ENCODE results near the gene KRT79.
"Not testable (repeated sequence)": the region's sequence is repeated elsewhere in the genome, so short reads cannot be mapped to it uniquely, and the experiment has no call there.

Gene KRT79

DNA sequence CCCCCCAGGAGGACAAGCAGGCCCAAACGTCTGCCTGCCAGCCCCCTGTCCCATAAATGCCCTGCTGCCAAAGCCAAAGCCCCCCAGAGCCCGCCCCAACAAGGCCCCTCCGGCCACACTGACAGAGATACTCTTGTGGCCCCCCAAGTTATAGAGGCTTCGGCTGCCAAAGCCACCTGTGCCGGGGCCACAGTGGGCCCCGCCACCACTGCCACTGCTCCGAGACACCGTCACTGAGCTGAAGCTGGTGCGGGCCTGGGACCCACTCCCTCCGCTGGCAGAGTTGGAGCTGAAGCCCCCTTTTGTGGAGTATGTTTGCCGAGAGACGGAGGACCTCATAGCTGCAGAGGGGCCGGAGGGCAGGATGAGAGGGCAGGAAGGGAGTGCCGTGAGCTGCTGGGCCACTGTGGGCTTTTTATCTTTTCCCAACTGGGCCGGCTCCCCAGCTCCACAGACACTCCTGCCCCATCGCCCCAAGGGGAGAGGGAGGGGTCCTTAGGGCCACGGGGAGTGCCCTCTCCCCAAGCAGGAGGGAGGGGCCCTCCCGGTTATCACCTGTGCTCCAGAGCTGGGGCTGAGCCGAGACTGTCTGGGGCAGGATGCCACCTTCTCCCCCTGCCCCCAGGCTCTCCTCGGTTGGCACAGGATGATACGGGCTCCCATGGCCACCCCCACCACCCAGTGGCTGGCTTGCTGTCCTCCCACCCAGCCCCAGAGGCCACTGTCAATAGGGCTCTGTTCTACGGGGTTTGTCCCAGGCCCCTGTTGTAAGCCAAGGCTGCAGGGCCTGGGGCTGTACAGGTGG is at the start of gene KRT79:
Gene KRT79 (minus strand): TSS at position 390 of the 805 bp plus-strand sequence. CDS start 51 bp downstream, at position 339.
- DNase-seq, result no peak

DNA sequence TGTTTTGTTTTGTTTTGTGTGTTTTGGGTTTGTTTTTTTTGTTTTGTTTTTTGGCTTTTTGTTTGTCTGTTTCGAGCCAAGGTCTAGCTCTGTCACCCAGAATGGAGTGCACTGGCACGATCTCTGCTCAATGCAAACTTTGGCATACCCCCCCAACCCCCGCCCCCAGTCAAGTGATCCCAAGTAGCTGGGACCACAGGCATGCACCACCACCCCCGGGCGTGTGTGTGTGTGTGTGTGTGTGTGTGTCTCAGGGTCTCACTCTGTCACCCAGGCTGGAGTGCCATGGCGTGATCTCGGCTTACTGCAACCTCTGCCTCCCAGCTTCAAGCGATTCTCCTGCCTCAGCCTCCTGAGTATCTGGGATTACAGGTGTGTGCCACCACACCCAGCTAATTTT is 46.4 kb upstream of the KRT79 start:
- DNase-seq, result not testable (repeated sequence)

DNA sequence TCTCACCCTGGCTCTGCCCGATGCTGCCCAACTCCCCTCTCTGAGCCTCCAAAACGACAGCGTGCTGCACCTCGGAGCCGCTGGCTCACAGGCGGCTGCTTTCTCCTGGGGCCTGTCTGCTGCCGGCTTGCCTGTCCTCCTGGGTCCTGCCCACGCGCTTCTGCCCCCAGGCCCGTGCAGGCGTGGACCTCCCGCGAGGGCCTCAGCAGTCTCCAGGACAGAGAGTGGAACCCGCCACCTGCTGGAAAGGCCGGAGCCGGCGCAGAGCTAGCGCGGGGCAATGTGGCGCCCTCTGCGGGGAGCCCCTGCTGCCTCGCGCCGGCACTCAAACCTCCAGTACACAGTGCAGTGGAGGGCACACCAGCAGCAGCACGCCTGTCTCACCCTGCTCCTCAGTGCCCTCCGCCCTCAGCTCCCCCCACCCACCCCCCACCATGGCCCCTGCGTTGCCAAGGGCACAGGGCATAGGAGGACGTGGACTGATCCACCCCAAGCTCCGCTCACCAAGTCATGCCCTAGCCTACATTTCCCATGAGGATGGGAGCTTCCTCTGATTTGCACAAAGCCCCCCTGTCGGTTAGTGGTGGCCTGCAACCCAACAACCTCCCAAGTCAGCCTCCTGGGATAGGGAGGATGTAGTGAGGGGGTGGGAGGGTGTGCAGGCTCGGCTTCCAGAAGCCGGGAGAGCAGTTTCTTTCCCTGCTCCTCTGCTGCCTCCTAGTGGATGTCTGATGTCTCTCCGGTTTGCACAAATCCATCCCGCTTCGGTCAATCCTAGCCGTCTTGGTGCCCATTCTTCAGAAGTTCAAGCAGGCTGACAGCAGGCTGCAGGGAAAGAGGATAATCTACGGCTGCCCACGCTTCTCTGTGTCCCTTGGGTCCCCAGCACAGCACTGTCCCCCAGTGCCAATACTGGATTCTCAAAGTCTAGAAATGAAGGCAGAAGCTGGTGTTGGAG is 45.6 kb upstream of the KRT79 start:
- DNase-seq, result peak; percentile 85

DNA sequence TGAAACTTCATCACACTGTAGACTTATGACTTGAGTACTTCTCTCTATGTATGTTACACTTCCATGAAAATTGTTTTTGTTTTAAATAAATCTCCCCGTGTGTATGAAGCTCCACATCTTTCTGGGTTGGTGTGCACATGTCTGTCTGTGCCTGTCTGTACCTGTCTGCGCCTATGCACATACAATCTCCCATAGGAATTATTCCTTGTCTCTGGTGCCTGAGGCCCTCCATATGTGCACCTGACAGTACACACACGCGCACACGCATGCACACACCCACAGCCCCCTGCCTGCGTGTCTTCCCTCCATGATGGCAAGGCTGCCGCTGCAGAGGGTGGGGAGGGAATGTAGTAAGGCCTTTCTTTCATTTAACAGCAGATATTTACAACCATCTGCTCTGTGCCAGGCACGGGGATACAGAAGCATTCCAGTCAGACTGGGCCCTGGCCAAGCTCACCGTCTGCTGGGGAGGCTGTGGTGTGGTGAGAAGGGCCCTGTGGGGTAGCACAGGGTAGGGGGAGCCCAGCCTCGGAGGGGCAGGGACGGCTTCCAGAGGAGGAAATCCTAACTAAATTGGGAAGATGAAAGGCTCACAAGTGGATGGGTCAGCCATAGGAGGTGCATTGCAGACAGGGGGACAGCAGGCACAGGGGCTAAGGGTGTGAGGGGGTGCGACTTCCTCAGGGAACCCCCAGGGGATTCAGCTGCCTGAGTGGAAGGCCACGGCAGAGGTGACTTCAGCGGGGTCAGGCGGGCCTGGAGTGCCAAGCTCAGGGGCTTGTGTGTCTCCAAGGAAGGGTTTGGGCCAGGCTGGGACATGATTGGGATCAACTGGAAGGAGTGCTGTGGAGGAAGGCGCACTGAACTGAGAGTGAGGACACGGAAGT is 44.6 kb upstream of the KRT79 start:
- no peak for DNase-seq

DNA sequence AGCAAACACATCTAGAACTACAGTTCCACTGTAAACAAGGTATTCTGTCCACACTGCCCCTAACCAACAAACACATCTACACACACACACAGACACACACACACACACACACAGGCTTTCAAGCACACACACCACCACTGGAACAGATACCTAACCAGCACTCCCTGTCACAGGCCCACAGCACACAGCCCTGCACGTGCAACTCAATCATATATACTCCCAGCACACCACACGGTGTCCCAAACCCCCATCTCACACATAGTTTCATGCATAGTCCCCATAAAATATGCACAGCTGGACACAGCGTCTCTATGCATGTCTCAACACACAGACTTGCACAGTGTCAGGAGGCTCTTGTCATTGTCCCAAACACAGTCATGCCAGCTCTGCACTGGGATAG is 43.1 kb upstream of the KRT79 start:
- DNase-seq, result no peak

DNA sequence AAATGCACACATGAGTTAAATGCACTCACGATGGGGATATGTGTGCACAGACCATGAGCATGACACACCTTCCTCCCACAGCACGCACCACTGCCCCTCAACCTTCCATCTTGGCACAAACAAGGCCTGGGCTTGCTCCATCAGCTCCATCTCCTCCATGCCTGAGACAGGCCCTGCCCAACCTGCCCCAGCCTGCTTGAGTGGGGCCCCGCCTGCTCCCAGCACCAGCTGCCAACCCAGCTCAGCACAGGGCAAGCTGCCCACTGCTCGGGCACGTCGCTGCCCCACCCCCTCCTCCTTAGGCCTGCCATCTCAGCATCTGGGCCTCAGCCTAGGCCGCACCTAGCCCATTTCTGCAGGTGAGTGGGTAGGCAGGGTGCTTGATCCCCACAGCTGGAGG is 42.3 kb upstream of the KRT79 start:
- no peak for DNase-seq

DNA sequence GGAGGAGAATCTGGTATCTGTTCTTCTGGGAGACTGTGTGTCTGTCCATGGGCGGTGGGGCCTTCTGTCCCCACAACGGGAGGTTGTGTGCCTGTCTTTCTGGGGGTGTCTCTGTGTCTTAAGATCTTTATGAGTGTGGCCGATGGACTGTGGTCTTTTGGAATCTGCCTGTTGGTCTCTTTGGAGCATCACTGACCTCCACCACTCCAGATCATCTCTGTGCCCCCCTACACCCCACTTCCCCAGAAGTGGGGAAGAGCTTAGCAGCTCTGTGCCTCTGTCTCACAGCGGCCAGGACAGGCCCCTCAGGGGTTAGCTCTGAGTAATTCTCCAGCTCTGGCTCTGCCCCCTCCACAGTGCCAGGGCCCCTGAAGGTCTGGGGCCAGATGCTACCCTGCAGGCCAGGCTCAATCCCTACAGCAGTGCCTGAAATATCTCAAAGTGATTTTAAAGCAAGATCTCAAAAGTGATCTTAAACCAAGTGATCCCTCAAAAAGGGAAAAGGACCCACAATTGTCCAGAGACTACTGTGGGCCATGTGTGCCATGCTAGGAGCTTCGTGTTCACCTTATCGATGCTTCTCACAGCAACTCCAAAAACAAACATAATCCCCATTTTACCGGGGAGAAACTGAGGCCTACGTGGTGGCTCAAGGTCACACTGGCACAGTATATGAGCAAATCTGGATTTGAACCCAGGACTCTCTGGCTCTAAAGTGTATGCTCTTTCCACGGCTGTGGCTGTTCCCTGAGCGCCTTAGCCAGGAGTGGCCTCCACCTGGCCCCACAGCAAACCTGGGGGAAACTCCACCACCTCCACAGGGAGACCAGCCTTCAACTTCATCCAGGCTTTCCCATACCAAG is 40.7 kb upstream of the KRT79 start:
- DNase-seq, result no peak

DNA sequence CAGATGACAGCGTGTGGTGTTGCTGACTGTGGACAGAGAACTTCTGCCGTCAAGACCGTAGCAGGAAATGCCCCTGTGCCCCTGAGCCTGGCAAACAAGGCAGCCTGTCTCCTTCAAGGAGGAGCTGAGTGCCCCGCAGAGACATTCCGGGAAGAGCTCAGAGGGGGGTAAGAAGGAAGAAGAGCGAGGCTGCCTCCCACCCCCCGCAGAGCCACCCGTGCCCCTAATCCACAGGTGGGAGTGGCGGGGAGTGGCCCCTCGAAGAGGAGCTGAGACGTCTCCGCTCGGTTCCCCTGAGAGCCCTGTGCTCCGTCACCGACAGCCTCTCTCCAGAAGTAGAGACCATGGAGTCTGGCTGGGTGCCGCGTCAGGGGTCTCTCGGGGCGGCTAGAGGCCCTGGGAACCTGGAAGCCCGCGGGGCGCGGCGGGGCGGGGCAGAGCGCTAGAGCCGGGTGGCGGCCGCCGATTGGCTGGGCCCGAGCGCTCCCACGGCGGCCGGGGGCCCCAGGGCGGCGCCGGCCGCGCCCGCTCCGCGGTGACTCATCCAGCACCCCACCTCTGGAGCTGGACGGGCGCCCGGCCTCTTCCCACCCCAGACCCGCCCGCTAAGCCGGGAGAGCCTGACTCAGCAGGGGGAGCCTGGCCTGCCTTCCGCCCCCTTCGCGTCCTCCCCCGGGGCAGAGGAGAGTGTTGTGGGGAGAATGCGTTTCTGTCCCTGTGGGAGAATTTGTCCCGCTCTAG is 39.9 kb upstream of the KRT79 start:
- peak; percentile 67 for DNase-seq

DNA sequence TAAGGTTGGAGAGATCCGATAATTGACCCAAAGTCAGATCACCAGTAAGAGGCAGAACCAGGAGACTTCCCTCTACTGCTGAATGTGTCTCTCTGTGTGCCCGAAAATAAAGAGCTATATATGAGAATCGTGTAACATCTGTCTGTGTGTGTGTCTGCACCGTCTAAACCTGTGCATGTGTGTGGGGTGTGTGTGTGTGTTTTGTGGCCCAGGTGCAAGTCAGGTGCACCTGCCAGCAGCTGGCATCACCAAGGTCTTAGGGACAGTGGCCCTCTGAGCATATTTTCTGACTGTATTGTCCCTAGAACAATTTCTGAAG is 39.4 kb upstream of the KRT79 start:
- DNase-seq, result no peak

DNA sequence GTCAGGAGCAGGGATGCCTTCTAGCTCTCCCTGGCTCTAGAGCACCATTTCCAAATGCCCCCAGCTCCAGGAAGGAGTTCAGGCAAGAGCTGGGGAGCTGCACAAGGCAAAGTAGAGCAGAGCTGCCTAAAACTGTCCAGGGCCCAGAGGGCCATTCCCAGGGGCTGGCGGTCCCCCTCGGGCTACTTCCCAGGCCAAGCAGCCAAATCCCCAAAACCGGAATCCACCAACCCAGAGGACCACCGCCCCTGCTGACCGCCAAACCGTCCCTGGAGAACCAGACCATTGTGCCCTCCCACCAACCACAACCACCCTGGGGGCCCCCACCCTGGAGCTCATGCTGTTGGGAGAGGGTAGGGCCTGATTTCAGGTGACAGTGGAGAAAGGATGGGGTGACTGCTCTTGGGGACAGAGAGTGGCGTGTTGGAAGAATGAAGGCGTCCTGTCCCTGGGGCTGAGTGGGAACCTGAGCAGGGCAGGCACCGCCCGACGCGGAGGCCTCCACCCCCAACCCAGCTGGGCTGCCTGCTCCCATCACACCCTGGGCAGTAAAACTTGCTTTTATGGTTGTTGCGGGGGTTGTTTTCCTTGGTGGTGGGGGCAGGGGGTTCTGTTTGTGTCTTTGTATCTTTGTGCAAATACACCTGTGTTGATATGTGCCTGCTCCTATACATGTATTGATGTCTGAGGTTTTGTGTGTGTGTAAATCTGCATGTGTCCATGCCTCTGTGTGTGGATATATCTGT is 38.7 kb upstream of the KRT79 start:
- no peak for DNase-seq

DNA sequence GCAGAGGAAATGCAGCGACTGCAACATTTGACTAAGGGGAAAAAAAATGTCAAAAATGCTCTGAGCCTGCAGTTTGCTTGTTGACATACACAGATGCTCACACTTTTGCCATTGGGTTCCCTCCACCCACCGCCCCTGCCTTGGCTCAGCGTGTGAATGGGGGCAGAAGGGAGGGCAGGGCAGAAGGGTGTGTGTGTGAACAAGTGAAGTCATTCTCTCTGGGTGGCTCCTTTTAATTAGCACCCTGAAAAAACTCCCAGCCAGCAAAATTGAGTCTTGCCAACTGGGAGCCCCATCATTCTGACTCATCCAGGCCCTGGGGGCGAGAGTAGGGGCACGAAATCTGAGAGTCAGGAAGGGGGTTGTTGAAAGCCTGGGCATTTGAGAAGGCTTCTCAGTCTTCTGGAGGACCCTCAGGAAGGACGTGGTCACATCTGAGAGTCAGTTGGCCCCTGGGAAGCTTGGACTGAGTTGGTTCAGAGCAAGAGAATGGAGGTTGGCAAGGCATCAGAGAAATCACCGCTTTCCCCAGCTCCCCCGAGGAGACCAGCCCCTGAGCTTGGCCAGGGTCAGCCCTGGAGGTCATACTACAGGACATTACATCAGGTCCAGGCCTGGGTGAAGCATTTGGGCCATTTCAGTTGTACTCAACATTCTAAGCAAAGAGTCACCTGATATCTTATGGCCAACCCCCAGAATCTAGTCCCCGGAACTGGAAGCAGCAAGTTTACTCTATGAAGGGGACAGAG is 37.4 kb upstream of the KRT79 start:
- DNase-seq, result no peak

DNA sequence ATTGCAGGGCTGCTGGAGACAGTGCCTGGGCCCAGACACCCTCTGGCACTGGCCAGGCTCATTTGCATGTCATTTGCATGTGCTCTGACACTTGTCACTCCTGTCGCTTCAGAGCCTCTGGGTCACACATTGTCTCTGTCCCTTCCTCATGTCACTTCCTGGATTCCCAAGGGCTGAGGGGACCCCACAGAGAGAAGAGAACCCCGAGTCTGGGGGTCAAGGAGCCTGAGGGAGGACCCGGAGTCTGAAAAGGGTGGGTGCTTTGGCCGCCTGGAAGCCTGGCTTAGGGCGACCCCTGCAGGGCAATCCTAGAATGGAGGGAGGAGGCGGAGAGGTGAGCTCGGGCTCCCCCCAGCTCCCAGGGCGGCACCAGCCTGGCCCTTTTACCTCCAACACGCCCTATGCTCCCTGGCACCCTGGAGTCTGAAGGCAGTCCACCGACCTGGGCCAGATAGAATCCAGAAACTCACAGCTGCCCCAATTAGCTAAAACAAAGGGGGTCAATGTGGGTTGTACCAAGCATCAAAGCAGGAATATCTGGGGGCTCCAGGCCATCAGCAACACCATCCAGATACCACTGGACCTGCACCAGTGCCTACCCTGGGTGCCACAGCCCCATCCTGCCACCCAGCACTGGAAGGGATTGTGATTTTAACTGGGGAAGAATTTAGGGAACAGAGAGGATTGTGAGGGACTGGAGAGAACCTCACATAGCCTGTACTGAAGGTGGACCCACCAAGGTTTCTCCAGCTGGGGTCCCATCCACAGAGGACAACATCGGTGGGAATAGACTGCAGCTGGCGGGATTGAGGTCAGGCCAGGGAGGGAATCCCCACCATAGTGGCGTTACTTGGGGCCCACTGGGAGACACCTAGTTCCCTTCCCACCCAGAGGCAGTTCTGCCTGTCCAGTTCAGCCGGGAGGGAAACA is 36.5 kb upstream of the KRT79 start:
- peak; percentile 57 for DNase-seq

DNA sequence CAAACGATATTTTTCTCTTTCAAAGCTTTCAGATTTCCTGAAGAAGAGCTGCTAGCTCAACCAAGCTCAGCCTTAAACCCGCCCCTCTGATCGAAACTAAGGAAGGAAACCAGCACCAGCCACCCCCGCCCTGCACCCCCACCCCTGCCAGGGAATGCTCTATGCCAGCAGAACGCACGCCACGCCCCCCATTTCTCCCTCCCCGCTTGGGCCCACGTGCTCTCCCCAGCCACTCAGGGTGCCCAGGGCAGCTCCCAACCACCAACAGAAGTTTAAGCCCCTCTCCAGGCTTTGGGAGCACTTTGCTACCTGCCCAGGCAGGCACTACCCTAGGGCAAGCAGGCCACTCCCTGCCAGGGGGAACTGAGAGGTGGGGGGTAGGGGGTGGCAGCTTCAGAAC is 33.5 kb upstream of the KRT79 start:
- no peak for DNase-seq

DNA sequence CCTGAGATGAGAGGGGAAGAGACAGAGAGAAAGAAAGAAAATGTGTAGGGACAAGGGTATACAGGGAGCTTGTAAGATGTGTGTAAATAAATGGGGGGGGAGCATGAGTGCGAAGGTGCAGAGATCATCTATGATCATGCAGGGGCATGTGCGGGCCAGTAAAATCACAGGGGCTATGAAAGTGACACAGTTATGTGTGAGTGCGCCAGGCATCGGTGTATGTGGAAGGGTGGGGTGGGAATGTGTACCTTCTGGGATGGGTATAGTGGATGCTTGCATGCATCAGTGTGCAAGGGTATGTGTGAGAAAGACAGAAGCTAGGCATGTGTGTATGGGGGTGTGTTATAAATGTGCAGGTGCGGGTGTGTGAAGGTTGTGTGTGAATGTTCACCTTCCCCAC is 33.0 kb upstream of the KRT79 start:
- no peak for DNase-seq

DNA sequence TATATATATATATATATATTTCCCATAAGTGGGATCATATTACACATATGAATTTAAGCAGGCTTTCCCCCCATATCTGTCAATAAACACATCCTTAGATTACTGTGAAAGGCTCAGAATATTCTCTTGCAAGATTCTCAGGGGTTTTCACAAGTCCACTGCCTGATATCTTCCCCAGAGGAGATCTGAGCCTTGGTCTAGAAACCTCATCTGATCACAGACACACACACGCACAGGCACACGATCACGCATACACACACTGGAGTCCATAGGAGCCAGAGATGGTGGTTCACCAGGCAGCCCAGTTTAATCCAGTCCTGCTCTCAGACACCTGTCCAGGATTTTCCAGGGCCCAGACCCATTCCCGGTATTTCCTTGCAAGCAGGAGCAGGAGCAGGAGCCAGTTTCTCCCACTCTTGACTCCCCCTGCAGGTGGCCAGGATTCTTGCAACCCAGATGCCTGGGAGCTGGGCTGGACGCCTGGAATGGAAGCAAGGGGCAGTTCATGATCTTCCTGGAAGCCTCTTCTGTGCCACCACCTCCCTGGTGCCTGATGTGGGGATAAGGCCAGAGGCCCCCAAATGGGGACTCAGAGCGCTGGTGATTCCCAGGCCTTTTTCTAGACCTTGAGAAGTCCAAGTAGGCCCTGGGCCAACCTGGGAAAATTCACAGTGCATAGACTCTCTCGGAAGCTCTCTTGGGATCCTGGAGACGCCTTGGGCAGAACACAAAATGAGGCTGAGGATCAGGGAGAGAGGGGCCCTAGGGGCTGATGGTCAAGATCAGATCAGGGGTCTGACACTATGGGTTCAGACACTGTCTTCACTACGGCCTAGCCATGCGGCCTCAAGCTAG is 31.2 kb upstream of the KRT79 start:
- DNase-seq, result peak; percentile 39

DNA sequence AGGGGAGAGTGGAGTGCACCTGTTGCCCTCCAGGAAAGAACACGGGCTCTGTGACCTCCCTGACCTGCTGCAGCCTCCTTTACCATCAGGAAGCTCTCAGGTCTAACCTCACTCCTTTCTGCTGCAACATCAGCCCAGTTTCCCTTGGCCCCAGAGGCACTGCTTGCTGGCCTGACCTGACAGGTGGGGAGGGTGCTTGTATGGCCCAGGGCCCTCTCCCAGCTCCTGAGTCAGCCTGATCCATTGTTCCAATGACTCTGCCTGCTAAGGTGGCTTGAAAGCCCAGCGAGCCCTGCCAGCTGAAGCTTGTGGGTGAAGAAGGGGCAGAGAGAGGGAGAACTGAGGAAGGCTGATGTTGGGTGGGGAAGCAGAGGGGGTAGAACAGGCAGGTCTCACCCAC is 27.9 kb upstream of the KRT79 start:
- DNase-seq, result no peak

DNA sequence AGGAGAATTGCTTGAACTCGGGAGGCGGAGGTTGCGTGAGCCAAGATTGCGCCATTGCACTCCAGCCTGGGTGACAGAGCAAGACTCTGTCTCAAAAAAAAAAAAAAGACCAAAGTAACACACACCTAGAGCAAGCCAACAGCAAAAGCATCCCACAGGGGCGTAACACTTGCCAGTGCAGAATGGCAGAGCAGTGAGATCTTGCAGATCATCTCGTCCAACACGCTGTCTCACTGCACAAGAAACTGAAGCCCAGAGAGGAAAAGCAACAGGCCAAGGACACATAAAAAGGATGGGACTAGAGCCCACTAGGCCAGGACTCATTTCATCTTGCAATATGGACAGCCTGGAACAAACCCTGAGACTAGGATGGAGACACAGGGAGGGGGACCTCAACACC is 27.4 kb upstream of the KRT79 start:
- no peak for DNase-seq
